IMR-90 (cell line): Measurements from ENCODE around the gene LINGO4. TPM values are rescaled to one million over a fixed set of nuclear protein-coding genes. Genes with fewer than 3 reads are reported as not detected.

ENCODE experiments used
- ATAC-seq: fragments of 200-7000 bp; cut with Tn5 transposase; 2 replicates; pipeline ENCODE4 v1.9.1; 2020; ENCODE audit warnings: low read depth, mild to moderate bottlenecking, moderate library complexity
- BruUV-seq: library from RNA; stranded (reverse); fragments of 400-500 nt; replicated peaks from 2 replicates; lab custom pipeline; 2021; lab: Mats Ljungman, UMichigan
- CTCF ChIA-PET: fragments of 300-600 bp; formaldehyde crosslinking; extraction: SDS; loops from one replicate; lab custom pipeline; 2021; ENCODE audit warnings: antibody characterized with exemption; lab: Yijun Ruan, JAX
- POLR2A ChIA-PET: fragments of 300-600 bp; sonication (Branson Sonifier 250); formaldehyde crosslinking; loops from one replicate; lab custom pipeline; 2022; ENCODE audit warnings: antibody characterized with exemption; ENCODE audit not compliant: unreplicated experiment; lab: Charles Lee
- DNase-seq: peaks from one replicate; pipeline ENCODE4 v3.0.0; 2013
- H2AFZ ChIP-seq: replicated peaks from 2 replicates; pipeline ENCODE3; 2013; ENCODE audit warnings: low read length, mild to moderate bottlenecking; ENCODE audit not compliant: poor library complexity
- H2AK5ac ChIP-seq: 2 replicates; pipeline ENCODE4 v1.6.1; 2013; ENCODE audit warnings: low read depth, low read length, inconsistent platforms
- H2AK9ac ChIP-seq: replicated peaks from 2 replicates; pipeline ENCODE3; 2013; ENCODE audit warnings: mild to moderate bottlenecking, low read depth, low read length, moderate library complexity; ENCODE audit not compliant: poor library complexity
- H2BK120ac ChIP-seq: 2 replicates; pipeline ENCODE4 v1.6.1; 2013; ENCODE audit warnings: low read depth, low read length, inconsistent platforms
- H2BK15ac ChIP-seq: 3 replicates; pipeline ENCODE4 v1.6.1; 2013; ENCODE audit warnings: low read depth, low read length, inconsistent platforms
- H2BK20ac ChIP-seq: 2 replicates; pipeline ENCODE4 v1.6.1; 2013; ENCODE audit warnings: low read depth, mild to moderate bottlenecking, inconsistent platforms, low read length, moderate library complexity
- H2BK5ac ChIP-seq: 2 replicates; pipeline ENCODE4 v1.6.1; 2013; ENCODE audit warnings: mild to moderate bottlenecking, low read depth, low read length, inconsistent platforms; ENCODE audit not compliant: poor library complexity, severe bottlenecking
- H3K14ac ChIP-seq: replicated peaks from 2 replicates; pipeline ENCODE4 v1.6.1; 2013; ENCODE audit warnings: low read depth, low read length, inconsistent platforms
- H3K18ac ChIP-seq: 2 replicates; pipeline ENCODE4 v1.6.1; 2013; ENCODE audit warnings: low read depth, low read length, control low read depth
- H3K23ac ChIP-seq: 2 replicates; pipeline ENCODE4 v1.6.1; 2013; ENCODE audit warnings: low read depth, low read length, inconsistent platforms
- H3K27ac ChIP-seq: 2 replicates; pipeline ENCODE4 v1.5.1; 2013; ENCODE audit warnings: mild to moderate bottlenecking, control low read depth, low read length; ENCODE audit not compliant: insufficient read depth
- H3K27me3 ChIP-seq: 2 replicates; pipeline ENCODE4 v1.6.1; 2013; ENCODE audit warnings: low read length; ENCODE audit not compliant: control insufficient read depth, insufficient read depth
- H3K36me3 ChIP-seq: 2 replicates; pipeline ENCODE4 v1.6.1; 2013; ENCODE audit warnings: low read length, mixed read lengths; ENCODE audit not compliant: control insufficient read depth, insufficient read depth
- H3K4ac ChIP-seq: 2 replicates; pipeline ENCODE4 v1.6.1; 2013; ENCODE audit warnings: low read depth, low read length, inconsistent platforms
- H3K4me1 ChIP-seq: 2 replicates; pipeline ENCODE4 v1.6.1; 2013; ENCODE audit warnings: low read length, mixed read lengths; ENCODE audit not compliant: control insufficient read depth, insufficient read depth
- H3K4me2 ChIP-seq: 2 replicates; pipeline ENCODE4 v1.6.1; 2013; ENCODE audit warnings: low read depth, mild to moderate bottlenecking, control low read depth, low read length, moderate library complexity
- H3K4me3 ChIP-seq: 2 replicates; pipeline ENCODE4 v1.5.1; 2013; ENCODE audit warnings: low read depth, mild to moderate bottlenecking, control low read depth, low read length, moderate library complexity; ENCODE audit not compliant: insufficient read depth
- H3K56ac ChIP-seq: 2 replicates; pipeline ENCODE4 v1.6.1; 2013; ENCODE audit warnings: low read length, inconsistent platforms; ENCODE audit not compliant: insufficient read depth; ENCODE audit errors: extremely low read depth
- H3K79me1 ChIP-seq, 2 experiments: 2 replicates each; pipeline ENCODE4 v1.6.1; 2013; ENCODE audit warnings: low read length in 2 of 2, inconsistent platforms in 1 of 2, low read depth in 1 of 2
- H3K9ac ChIP-seq: 2 replicates; pipeline ENCODE4 v1.6.1; 2013; ENCODE audit warnings: low read depth, low read length, control low read depth
- H3K9me1 ChIP-seq: 2 replicates; pipeline ENCODE4 v1.6.1; 2013; ENCODE audit warnings: low read length, inconsistent platforms; ENCODE audit not compliant: insufficient read depth
- H3K9me3 ChIP-seq: 2 replicates; pipeline ENCODE4 v1.6.1; 2013; ENCODE audit warnings: low read length; ENCODE audit not compliant: control insufficient read depth, insufficient read depth
- H4K20me1 ChIP-seq: 2 replicates; pipeline ENCODE4 v1.6.1; 2013; ENCODE audit warnings: low read length, inconsistent platforms; ENCODE audit not compliant: insufficient read depth
- H4K5ac ChIP-seq: 2 replicates; pipeline ENCODE4 v1.6.1; 2013; ENCODE audit warnings: mild to moderate bottlenecking, low read depth, low read length, control low read depth
- H4K8ac ChIP-seq, 2 experiments: 2 replicates each; pipeline ENCODE4 v1.6.1; 2013; ENCODE audit warnings: low read depth in 2 of 2, low read length in 2 of 2, control low read depth in 1 of 2, inconsistent platforms in 1 of 2
- H4K91ac ChIP-seq: 2 replicates; pipeline ENCODE4 v1.6.1; 2013; ENCODE audit warnings: low read depth, low read length, inconsistent platforms; ENCODE audit not compliant: insufficient read depth
- CHD1 ChIP-seq: IDR thresholded peaks from 2 replicates; pipeline ENCODE4 v1.6.1; 2012; ENCODE audit warnings: low read depth, low read length, improper control_type of control experiment
- MAFK ChIP-seq: IDR thresholded peaks from 2 replicates; pipeline ENCODE4 v1.6.1; 2012; ENCODE audit warnings: low read depth, low read length, improper control_type of control experiment
- WGBS, 2 experiments: methylation state at CpG; one replicate each; pipeline versions ENCODE4 v1.1.5 to v1.1.7; 2013; ENCODE audit warnings: missing lambda C conversion rate in 2 of 2; ENCODE audit not compliant: insufficient read length in 1 of 2; ENCODE audit errors: extremely low coverage in 2 of 2; 5-methylcytosine and 5-hydroxymethylcytosine counted together
- dilution Hi-C: fragments of 300-500 bp; cut with HindIII; formaldehyde crosslinking; loops from one replicate; pipeline ENCODE4 v1.14.3; 2018; ENCODE audit warnings: low sequenced_read_pairs; ENCODE audit not compliant: unreplicated experiment
- in situ Hi-C: fragments of 300-500 bp; cut with MboI; formaldehyde crosslinking; loops from 3 replicates; pipeline ENCODE4 v1.14.3; 2019; ENCODE audit warnings: low sequenced_read_pairs, inconsistent platforms, mixed read lengths
- intact Hi-C: fragments of 100-400 bp; cut with micrococcal nuclease; formaldehyde crosslinking; loops from 2 replicates; pipeline ENCODE4 v1.10.0; 2022
- polyA plus RNA-seq, 3 experiments: library from polyadenylated mRNA; depleted of rRNA; stranded (reverse); fragments of >200 nt; gene quantifications; 2 replicates each; pipeline ENCODE4 v1.2.3, GENCODE V29; 2012; ENCODE audit warnings: low replicate concordance in 1 of 3
- total RNA-seq: library from RNA; depleted of rRNA; stranded (reverse); fragments of >200 nt; gene quantifications from 2 replicates; pipeline ENCODE4 v1.2.3, GENCODE V29; 2012

The LINGO4 gene
- total and polyA plus RNA-seq, 2 of the 4 experiments (the other 2 are of a cell fraction) = not detected

GRCh38 chr1:151777317-151777716, 27.9 kb downstream of the LINGO4 start:
- H3K4ac ChIP-seq = no peak overlapping the region
- DNase-seq (no peak), ATAC-seq (no peak)
- no peak overlapping the region for H3K23ac ChIP-seq
- H3K9me1 ChIP-seq = no peaks in the 10 kb centered on the region; the same call in 1 of the 2 replicates
- H3K4me1 ChIP-seq = no peaks in the 10 kb centered on the region
- H3K18ac ChIP-seq = no peak overlapping the region
- H3K9me3 ChIP-seq = no peaks in the 10 kb centered on the region
- H3K4me3 ChIP-seq = no peak overlapping the region
- H2AK5ac ChIP-seq = no peak overlapping the region
- no peak overlapping the region for H4K91ac ChIP-seq
- H2AFZ ChIP-seq = no peak overlapping the region
- POLR2A ChIA-PET = no interaction called here
- H3K4me2 ChIP-seq = no peak overlapping the region
- no CpG with 5 or more reads among the region's 4 CpGs for WGBS, 2 experiments
- H4K8ac ChIP-seq = no peak overlapping the region
- H2AK9ac ChIP-seq = no peak overlapping the region
- no peak overlapping the region for H2BK20ac ChIP-seq
- dilution Hi-C loops = loop anchor here (25.0 kb wide), 1 partner anchor 110 kb away; no protein-coding TSS in a partner anchor
- H3K9ac ChIP-seq = no peak overlapping the region
- no peaks in the 10 kb centered on the region for H3K79me1 ChIP-seq
- no peak overlapping the region for H2BK5ac ChIP-seq
- no TSS peak for BruUV-seq
- H2BK120ac ChIP-seq = no peak overlapping the region
- no peak overlapping the region for H2BK15ac ChIP-seq
- H3K27ac ChIP-seq = no peak overlapping the region
- H3K56ac ChIP-seq = no peak overlapping the region
- CTCF ChIA-PET = interaction anchor here (1.2 kb wide), 1 partner anchor 12 kb away, joined by 3 read pairs; no protein-coding TSS in a partner anchor
- intact Hi-C loops = no loop called here
- no peak for TF ChIP-seq CHD1
- TF ChIP-seq MAFK = peak; percentile 56; the same call in 1 of the 2 replicates
- in situ Hi-C loops = no loop called here
- no peaks in the 10 kb centered on the region; the same call in 1 of the 2 replicates for H3K27me3 ChIP-seq
- no peak overlapping the region for H3K14ac ChIP-seq
- H3K36me3 ChIP-seq = no peaks in the 10 kb centered on the region
- H4K5ac ChIP-seq = no peak overlapping the region
- no peaks in the 10 kb centered on the region for H4K20me1 ChIP-seq
